ENCODE results near the gene ECHS1.

Gene ECHS1

GRCh38 chr10:133357285-133358161 lies 15.6 kb downstream of the ECHS1 start, which contains the start of gene FUOM:
Gene FUOM, minus strand, starts transcription at chr10:133358019. Its CDS starts 12 bp downstream, at chr10:133358007.
- DNase-seq: peak; percentile 90

GRCh38 chr10:133356549-133357284 lies 16.4 kb downstream of the ECHS1 start:
- no peak for DNase-seq

GRCh38 chr10:133355991-133356390 lies 17.2 kb downstream of the ECHS1 start:
- DNase-seq: no peak

GRCh38 chr10:133355266-133355665 lies 17.9 kb downstream of the ECHS1 start:
- DNase-seq: no peak

- DNase-seq: no peak
These were observed 18.4 kb downstream of the ECHS1 start for GRCh38 chr10:133354672-133355240.

- no peak for DNase-seq
These were observed 19.1 kb downstream of the ECHS1 start for GRCh38 chr10:133353988-133354605.

- no peak for DNase-seq
These were observed 19.8 kb downstream of the ECHS1 start for GRCh38 chr10:133353202-133353959.

- DNase-seq: no peak
These were observed 21.5 kb downstream of the ECHS1 start for GRCh38 chr10:133351408-133352318.

- no peak for DNase-seq
These were observed 22.2 kb downstream of the ECHS1 start for GRCh38 chr10:133350950-133351329.

- DNase-seq: no peak
These were observed 22.7 kb downstream of the ECHS1 start for GRCh38 chr10:133350283-133350949.

GRCh38 chr10:133349577-133350011 lies 23.6 kb downstream of the ECHS1 start:
- no peak for DNase-seq

- no peak for DNase-seq
These were observed 24.0 kb downstream of the ECHS1 start for GRCh38 chr10:133349160-133349568.

GRCh38 chr10:133347710-133348517 lies 25.2 kb downstream of the ECHS1 start:
- DNase-seq: no peak

- DNase-seq: no peak
These were observed 26.7 kb downstream of the ECHS1 start for GRCh38 chr10:133346413-133346812.

GRCh38 chr10:133344236-133344635 lies 28.9 kb downstream of the ECHS1 start:
- no peak for DNase-seq

GRCh38 chr10:133343558-133343957 lies 29.6 kb downstream of the ECHS1 start:
- DNase-seq: no peak

GRCh38 chr10:133342942-133343341 lies 30.2 kb downstream of the ECHS1 start:
- no peak for DNase-seq

- DNase-seq: no peak
These were observed 31.2 kb downstream of the ECHS1 start for GRCh38 chr10:133341983-133342382.

GRCh38 chr10:133339708-133340380 lies 33.3 kb downstream of the ECHS1 start:
- DNase-seq: no peak
